HTERT RPE-1 (cell line): ENCODE data around the gene OLR1.
"Not testable (repeated sequence)": the region's sequence is repeated elsewhere in the genome, so short reads cannot be mapped to it uniquely, and the experiment has no call there.

Source experiments
- in situ Hi-C: fragments of 300-500 bp; cut with MboI; formaldehyde crosslinking; loops from 4 replicates; pipeline ENCODE4 v1.14.3; 2020; ENCODE audit warnings: low sequenced_read_pairs

Gene OLR1

GRCh38 chr12:10191865-10192264 lies 19.9 kb upstream of the OLR1 start:
- in situ Hi-C loops, result no loop called here

- in situ Hi-C loops, result no loop called here
These were observed 18.8 kb upstream of the OLR1 start for GRCh38 chr12:10190558-10191388.

- in situ Hi-C loops, result no loop called here
These were observed 17.7 kb upstream of the OLR1 start for GRCh38 chr12:10189653-10190052.

DNA sequence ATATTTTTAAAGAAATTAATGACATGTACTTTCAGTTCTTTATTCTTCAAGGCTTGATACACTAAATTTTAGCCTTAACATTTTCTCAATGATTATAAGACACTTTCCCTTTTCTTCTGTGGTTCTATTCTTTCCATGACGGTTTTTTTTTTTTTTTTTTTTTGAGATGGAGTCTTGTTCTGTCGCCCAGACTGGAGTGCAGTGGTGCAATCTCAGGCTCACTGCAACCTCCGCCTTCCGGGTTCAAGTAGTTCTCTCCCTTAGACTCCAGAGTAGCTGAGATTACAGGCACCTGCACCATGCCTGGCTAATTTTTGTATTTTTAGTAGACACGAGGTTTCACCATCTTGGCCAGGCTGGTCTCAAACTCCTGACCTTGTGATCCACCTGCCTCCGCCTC lies 15.0 kb upstream of the OLR1 start:
- in situ Hi-C loops, result not testable (repeated sequence)

- in situ Hi-C loops, result no loop called here
These were observed 14.4 kb upstream of the OLR1 start for GRCh38 chr12:10186299-10186698.

DNA sequence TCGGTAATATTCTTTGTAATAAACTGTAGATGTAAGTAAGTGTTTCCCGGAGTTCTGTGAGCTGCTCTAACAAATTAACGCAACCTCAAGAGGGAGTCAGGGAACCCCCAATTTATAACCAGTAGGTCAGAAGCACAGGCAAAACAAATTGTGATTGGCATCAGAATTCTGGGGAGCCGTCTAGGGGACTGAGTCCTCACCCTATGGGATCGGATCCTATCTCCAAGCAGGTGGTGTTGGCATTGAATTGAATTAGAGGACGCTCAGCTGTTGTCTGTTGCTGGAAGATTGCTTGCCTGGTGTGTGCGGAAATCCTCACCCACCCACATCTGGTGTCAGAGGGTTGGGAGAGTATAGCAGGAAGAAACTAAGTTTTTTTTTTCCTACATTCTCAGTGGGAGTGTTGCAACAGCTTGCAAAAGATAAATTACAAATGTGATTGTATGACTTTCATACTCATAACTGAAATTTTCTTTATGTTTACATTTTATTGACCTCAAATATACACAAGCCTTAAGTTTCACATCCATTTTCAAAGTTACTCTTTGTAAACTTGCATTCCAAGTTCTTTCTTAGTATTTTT lies 12.4 kb upstream of the OLR1 start:
- in situ Hi-C loops, result no loop called here

DNA sequence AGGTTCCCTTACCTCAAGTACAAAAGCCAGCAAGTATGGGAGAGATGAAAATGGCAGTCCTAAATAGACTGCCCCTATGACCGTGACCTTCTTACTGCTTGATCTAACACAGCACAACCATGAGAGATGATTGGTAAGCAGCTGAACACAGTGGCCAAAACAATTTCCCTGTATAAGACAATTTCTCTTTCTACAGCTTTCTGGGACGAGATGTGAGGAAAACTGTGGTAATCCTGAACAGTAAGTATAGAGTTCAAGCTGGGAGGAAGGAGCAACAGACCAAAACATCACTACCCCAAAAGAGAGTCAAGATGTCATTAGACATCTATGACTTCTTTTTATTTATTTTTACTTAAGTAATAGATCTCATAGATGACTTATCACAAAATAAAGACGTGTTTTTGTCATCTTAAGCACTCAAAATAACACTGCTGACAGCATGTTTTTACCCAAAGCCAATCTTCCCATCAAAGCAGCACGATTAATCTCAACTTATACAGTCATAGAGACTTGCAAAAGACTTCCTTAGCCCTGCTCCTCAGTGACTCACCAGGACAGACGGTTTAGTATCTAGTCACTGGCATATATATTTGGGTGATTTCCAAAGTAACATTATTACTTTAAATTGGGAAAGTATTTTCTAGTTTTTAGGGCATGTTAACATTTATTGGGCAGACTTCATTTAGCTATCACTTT lies 10.6 kb upstream of the OLR1 start:
- in situ Hi-C loops, result no loop called here

DNA sequence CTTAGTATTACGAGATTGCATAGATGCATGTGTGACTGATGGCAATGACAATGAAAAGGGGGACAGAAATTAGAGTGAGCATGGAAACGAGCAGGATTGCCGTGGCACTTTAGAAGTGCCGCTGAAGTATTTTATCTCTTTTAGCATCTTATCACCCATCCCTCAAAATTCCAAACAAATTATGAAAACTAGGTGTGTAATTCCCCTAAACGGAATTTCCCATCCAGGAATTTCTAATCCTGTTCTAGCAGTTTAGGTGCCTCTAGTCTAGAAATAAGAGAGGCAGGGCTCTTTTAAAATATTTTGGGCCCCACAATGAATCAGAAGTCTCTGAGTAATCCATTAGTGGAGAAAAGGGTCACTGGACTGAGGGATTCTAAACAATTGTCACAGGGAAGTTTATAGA lies 7.8 kb upstream of the OLR1 start:
- in situ Hi-C loops, result no loop called here

DNA sequence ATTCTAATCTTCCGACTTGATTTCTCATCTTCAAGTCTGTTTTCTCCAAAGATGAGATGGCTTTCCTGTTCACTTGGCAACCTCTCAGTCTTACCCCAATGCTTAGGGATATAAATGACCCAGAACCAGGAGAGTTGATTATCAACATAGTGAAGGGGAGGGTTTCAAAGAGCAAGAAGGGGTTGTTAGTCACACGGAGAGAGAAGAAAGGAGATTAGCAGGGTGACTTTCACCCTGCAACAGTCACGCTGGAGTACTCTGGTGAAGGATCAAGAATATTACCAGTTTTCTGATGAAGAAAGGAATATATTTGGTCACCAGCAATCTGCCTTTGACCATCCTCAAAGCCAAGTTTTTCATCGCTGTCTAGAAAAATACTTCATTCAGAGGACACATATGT lies 6.9 kb upstream of the OLR1 start, which contains the start of gene TMEM52B:
TSS of gene TMEM52B (plus strand) at position 212 of the 400 bp plus-strand sequence. CDS start 543 bp downstream, outside the sequence.
- in situ Hi-C loops, result no loop called here

- in situ Hi-C loops, result no loop called here
These were observed 4.1 kb upstream of the OLR1 start for GRCh38 chr12:10175846-10176636.

GRCh38 chr12:10174986-10175614 lies 3.2 kb upstream of the OLR1 start:
- in situ Hi-C loops, result no loop called here

DNA sequence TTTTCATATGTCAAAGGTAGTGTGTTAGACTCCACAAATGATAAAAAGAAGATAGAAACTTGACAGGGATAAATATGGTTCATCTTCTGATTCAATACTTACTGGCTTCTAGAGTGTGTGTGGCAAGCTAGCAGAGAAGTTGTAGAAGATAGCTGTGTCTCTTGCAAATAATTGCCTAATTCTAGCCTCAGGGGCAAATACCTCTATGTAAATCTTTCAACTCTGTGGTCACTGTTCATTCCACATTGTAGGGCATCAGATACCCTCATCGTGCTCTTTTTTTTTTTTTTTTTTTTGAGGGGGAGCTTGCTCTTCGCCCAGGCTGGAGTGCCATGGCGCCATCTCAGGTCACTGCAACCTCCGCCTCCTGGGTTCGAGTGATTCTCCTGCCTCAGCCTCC lies 1.7 kb downstream of the OLR1 start:
- in situ Hi-C loops, result no loop called here

DNA sequence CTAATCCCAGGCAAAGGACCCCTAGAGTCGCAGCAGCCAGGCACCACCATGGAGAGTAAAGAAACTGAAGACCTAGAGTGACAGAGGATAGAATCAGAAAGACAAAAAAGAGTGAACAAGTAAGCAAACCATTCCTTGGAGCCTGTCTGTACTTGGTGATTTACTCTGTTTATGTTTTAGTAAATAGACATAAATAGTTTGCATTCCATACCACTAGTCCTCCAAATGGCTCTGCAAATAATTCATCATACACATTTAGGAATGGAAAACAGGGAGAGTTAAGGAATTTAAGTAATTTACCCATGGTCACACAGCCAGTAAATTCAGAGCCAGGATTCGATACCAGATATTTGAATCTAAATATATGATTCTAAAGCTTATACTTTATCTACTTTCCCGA lies 2.8 kb downstream of the OLR1 start:
- in situ Hi-C loops, result no loop called here

DNA sequence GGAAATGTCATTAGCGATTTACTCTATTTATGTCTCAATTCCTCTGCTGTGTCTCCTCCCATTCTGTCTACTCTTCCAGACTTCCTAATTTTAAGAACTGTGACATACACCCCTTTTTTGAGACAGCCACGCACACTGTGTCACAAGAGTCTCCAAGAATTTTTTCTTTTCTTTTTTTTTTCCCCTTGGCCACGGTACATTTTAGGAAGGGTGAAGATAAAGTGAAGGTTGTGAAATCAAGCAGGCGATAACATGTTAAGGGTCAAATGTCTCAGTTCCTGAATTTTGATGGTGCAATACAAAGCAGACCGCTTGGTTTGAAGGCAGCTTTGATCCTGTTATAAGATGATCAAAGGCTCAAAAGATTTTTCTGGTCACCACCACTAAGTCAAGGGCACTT lies 4.3 kb downstream of the OLR1 start:
- in situ Hi-C loops, result no loop called here

- in situ Hi-C loops, result no loop called here
These were observed 6.5 kb downstream of the OLR1 start for GRCh38 chr12:10165421-10165820.

GRCh38 chr12:10163084-10163483 lies 8.8 kb downstream of the OLR1 start:
- in situ Hi-C loops, result no loop called here

- in situ Hi-C loops, result no loop called here
These were observed 11.1 kb downstream of the OLR1 start for GRCh38 chr12:10160617-10161385.

DNA sequence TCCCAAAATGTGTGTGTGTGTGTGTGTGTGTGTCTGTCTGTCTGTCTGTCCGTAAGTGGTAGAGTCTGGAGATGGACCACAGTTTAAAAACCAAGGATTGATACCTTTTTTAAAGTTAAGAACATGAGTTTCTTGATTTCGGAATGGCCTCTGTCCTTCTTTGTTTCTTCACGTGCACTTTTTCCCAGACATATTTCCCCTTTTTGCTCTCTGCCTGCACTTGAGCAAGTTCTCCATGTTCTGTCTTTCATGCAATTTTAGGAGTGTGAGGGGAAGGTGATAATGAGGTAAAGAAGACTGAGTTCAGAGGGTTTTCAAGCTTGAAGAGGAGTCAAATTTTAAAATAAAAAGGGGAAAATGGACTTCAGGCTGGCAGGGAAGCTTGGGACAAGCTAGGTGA lies 12.7 kb downstream of the OLR1 start:
- in situ Hi-C loops, result no loop called here

DNA sequence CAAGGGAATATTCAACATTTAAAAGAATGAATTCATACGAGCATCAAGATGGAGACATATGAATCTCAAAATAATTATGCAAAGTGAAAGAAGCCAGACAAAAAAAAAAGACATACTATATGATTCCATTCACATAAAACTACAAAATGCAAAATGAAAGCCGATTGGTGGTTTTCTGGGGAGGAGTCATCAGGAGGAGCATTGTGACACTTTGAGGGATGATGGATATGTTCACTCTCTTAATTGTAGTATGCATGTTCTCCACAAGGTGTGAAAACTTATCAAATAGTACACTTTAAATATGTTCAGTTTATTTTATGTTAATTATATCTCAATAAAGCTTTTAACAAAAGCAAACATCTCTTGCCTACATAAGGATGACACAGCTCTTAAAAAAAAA lies 13.5 kb downstream of the OLR1 start:
- in situ Hi-C loops, result no loop called here

DNA sequence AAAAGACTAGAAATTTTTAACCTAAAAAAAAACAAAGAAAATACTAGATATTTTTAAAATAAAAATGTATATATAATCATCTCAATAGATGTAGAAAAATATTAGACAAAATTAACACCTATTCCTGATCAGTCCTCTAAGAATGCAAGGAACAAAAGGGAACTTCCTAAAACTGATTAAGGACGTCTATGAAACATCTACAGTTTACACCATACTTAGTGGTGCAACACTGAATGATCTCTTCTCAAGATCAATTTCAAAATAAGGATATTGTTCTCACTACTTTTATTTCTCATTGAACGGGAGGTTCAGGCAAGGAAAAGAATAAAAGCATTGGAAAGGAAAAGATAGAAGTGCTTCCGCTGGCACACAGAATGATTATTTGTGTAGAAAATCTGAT lies 16.0 kb downstream of the OLR1 start:
- in situ Hi-C loops, result no loop called here
